IMR-90 (cell line): Measurements from ENCODE around the gene EGFR. TPM values are rescaled to one million over a fixed set of nuclear protein-coding genes. Genes with fewer than 3 reads are reported as not detected.

Experiments
- ATAC-seq: fragments of 200-7000 bp; cut with Tn5 transposase; 2 replicates; pipeline ENCODE4 v1.9.1; 2020; ENCODE audit warnings: low read depth, mild to moderate bottlenecking, moderate library complexity
- BruUV-seq: library from RNA; stranded (reverse); fragments of 400-500 nt; replicated peaks from 2 replicates; lab custom pipeline; 2021; lab: Mats Ljungman, UMichigan
- CTCF ChIA-PET: fragments of 300-600 bp; formaldehyde crosslinking; extraction: SDS; loops from one replicate; lab custom pipeline; 2021; ENCODE audit warnings: antibody characterized with exemption; lab: Yijun Ruan, JAX
- POLR2A ChIA-PET: fragments of 300-600 bp; sonication (Branson Sonifier 250); formaldehyde crosslinking; loops from one replicate; lab custom pipeline; 2022; ENCODE audit warnings: antibody characterized with exemption; ENCODE audit not compliant: unreplicated experiment; lab: Charles Lee
- DNase-seq: peaks from one replicate; pipeline ENCODE4 v3.0.0; 2013
- H2AFZ ChIP-seq: replicated peaks from 2 replicates; pipeline ENCODE3; 2013; ENCODE audit warnings: low read length, mild to moderate bottlenecking; ENCODE audit not compliant: poor library complexity
- H2AK5ac ChIP-seq: 2 replicates; pipeline ENCODE4 v1.6.1; 2013; ENCODE audit warnings: low read depth, low read length, inconsistent platforms
- H2AK9ac ChIP-seq: replicated peaks from 2 replicates; pipeline ENCODE3; 2013; ENCODE audit warnings: mild to moderate bottlenecking, low read depth, low read length, moderate library complexity; ENCODE audit not compliant: poor library complexity
- H2BK120ac ChIP-seq: 2 replicates; pipeline ENCODE4 v1.6.1; 2013; ENCODE audit warnings: low read depth, low read length, inconsistent platforms
- H2BK15ac ChIP-seq: 3 replicates; pipeline ENCODE4 v1.6.1; 2013; ENCODE audit warnings: low read depth, low read length, inconsistent platforms
- H2BK20ac ChIP-seq: 2 replicates; pipeline ENCODE4 v1.6.1; 2013; ENCODE audit warnings: low read depth, mild to moderate bottlenecking, inconsistent platforms, low read length, moderate library complexity
- H2BK5ac ChIP-seq: 2 replicates; pipeline ENCODE4 v1.6.1; 2013; ENCODE audit warnings: mild to moderate bottlenecking, low read depth, low read length, inconsistent platforms; ENCODE audit not compliant: poor library complexity, severe bottlenecking
- H3K14ac ChIP-seq: replicated peaks from 2 replicates; pipeline ENCODE4 v1.6.1; 2013; ENCODE audit warnings: low read depth, low read length, inconsistent platforms
- H3K18ac ChIP-seq: 2 replicates; pipeline ENCODE4 v1.6.1; 2013; ENCODE audit warnings: low read depth, low read length, control low read depth
- H3K23ac ChIP-seq: 2 replicates; pipeline ENCODE4 v1.6.1; 2013; ENCODE audit warnings: low read depth, low read length, inconsistent platforms
- H3K27ac ChIP-seq: 2 replicates; pipeline ENCODE4 v1.5.1; 2013; ENCODE audit warnings: mild to moderate bottlenecking, control low read depth, low read length; ENCODE audit not compliant: insufficient read depth
- H3K27me3 ChIP-seq: 2 replicates; pipeline ENCODE4 v1.6.1; 2013; ENCODE audit warnings: low read length; ENCODE audit not compliant: control insufficient read depth, insufficient read depth
- H3K36me3 ChIP-seq: 2 replicates; pipeline ENCODE4 v1.6.1; 2013; ENCODE audit warnings: low read length, mixed read lengths; ENCODE audit not compliant: control insufficient read depth, insufficient read depth
- H3K4ac ChIP-seq: 2 replicates; pipeline ENCODE4 v1.6.1; 2013; ENCODE audit warnings: low read depth, low read length, inconsistent platforms
- H3K4me1 ChIP-seq: 2 replicates; pipeline ENCODE4 v1.6.1; 2013; ENCODE audit warnings: low read length, mixed read lengths; ENCODE audit not compliant: control insufficient read depth, insufficient read depth
- H3K4me2 ChIP-seq: 2 replicates; pipeline ENCODE4 v1.6.1; 2013; ENCODE audit warnings: low read depth, mild to moderate bottlenecking, control low read depth, low read length, moderate library complexity
- H3K4me3 ChIP-seq: 2 replicates; pipeline ENCODE4 v1.5.1; 2013; ENCODE audit warnings: low read depth, mild to moderate bottlenecking, control low read depth, low read length, moderate library complexity; ENCODE audit not compliant: insufficient read depth
- H3K56ac ChIP-seq: 2 replicates; pipeline ENCODE4 v1.6.1; 2013; ENCODE audit warnings: low read length, inconsistent platforms; ENCODE audit not compliant: insufficient read depth; ENCODE audit errors: extremely low read depth
- H3K79me1 ChIP-seq, 2 experiments: 2 replicates each; pipeline ENCODE4 v1.6.1; 2013; ENCODE audit warnings: low read length in 2 of 2, inconsistent platforms in 1 of 2, low read depth in 1 of 2
- H3K9ac ChIP-seq: 2 replicates; pipeline ENCODE4 v1.6.1; 2013; ENCODE audit warnings: low read depth, low read length, control low read depth
- H3K9me1 ChIP-seq: 2 replicates; pipeline ENCODE4 v1.6.1; 2013; ENCODE audit warnings: low read length, inconsistent platforms; ENCODE audit not compliant: insufficient read depth
- H3K9me3 ChIP-seq: 2 replicates; pipeline ENCODE4 v1.6.1; 2013; ENCODE audit warnings: low read length; ENCODE audit not compliant: control insufficient read depth, insufficient read depth
- H4K20me1 ChIP-seq: 2 replicates; pipeline ENCODE4 v1.6.1; 2013; ENCODE audit warnings: low read length, inconsistent platforms; ENCODE audit not compliant: insufficient read depth
- H4K5ac ChIP-seq: 2 replicates; pipeline ENCODE4 v1.6.1; 2013; ENCODE audit warnings: mild to moderate bottlenecking, low read depth, low read length, control low read depth
- H4K8ac ChIP-seq, 2 experiments: 2 replicates each; pipeline ENCODE4 v1.6.1; 2013; ENCODE audit warnings: low read depth in 2 of 2, low read length in 2 of 2, control low read depth in 1 of 2, inconsistent platforms in 1 of 2
- H4K91ac ChIP-seq: 2 replicates; pipeline ENCODE4 v1.6.1; 2013; ENCODE audit warnings: low read depth, low read length, inconsistent platforms; ENCODE audit not compliant: insufficient read depth
- BHLHE40 ChIP-seq: fragments of 150-350 bp; IDR thresholded peaks from 2 replicates; pipeline ENCODE4 v1.6.1; 2016; ENCODE audit warnings: mild to moderate bottlenecking, low read depth, low read length
- CEBPB ChIP-seq: IDR thresholded peaks from 2 replicates; pipeline ENCODE4 v1.6.1; 2012; ENCODE audit warnings: low read depth, low read length, improper control_type of control experiment
- CHD1 ChIP-seq: IDR thresholded peaks from 2 replicates; pipeline ENCODE4 v1.6.1; 2012; ENCODE audit warnings: low read depth, low read length, improper control_type of control experiment
- FOS ChIP-seq: fragments of 150-350 bp; IDR thresholded peaks from 2 replicates; pipeline ENCODE4 v1.6.1; 2016; ENCODE audit warnings: low read depth, low read length
- NFE2L2 ChIP-seq: fragments of 150-350 bp; IDR thresholded peaks from 2 replicates; pipeline ENCODE4 v1.6.1; 2016; ENCODE audit warnings: low read depth, mild to moderate bottlenecking, low read length
- RCOR1 ChIP-seq: IDR thresholded peaks from 2 replicates; pipeline ENCODE4 v1.6.1; 2012; ENCODE audit warnings: mild to moderate bottlenecking, low read length, improper control_type of control experiment; ENCODE audit not compliant: insufficient replicate concordance
- RFX5 ChIP-seq: IDR thresholded peaks from 2 replicates; pipeline ENCODE4 v1.8.0; 2012; ENCODE audit warnings: low read depth, mild to moderate bottlenecking, low read length, moderate library complexity
- WGBS, 2 experiments: methylation state at CpG; one replicate each; pipeline versions ENCODE4 v1.1.5 to v1.1.7; 2013; ENCODE audit warnings: missing lambda C conversion rate in 2 of 2; ENCODE audit not compliant: insufficient read length in 1 of 2; ENCODE audit errors: extremely low coverage in 2 of 2; 5-methylcytosine and 5-hydroxymethylcytosine counted together
- dilution Hi-C: fragments of 300-500 bp; cut with HindIII; formaldehyde crosslinking; loops from one replicate; pipeline ENCODE4 v1.14.3; 2018; ENCODE audit warnings: low sequenced_read_pairs; ENCODE audit not compliant: unreplicated experiment
- in situ Hi-C: fragments of 300-500 bp; cut with MboI; formaldehyde crosslinking; loops from 3 replicates; pipeline ENCODE4 v1.14.3; 2019; ENCODE audit warnings: low sequenced_read_pairs, inconsistent platforms, mixed read lengths
- intact Hi-C: fragments of 100-400 bp; cut with micrococcal nuclease; formaldehyde crosslinking; loops from 2 replicates; pipeline ENCODE4 v1.10.0; 2022
- polyA plus RNA-seq, 3 experiments: library from polyadenylated mRNA; depleted of rRNA; stranded (reverse); fragments of >200 nt; gene quantifications; 2 replicates each; pipeline ENCODE4 v1.2.3, GENCODE V29; 2012; ENCODE audit warnings: low replicate concordance in 1 of 3
- total RNA-seq: library from RNA; depleted of rRNA; stranded (reverse); fragments of >200 nt; gene quantifications from 2 replicates; pipeline ENCODE4 v1.2.3, GENCODE V29; 2012

Gene EGFR
- total and polyA plus RNA-seq, 2 of the 4 experiments (the other 2 are of a cell fraction) = 36.9 to 60.4 TPM

DNA sequence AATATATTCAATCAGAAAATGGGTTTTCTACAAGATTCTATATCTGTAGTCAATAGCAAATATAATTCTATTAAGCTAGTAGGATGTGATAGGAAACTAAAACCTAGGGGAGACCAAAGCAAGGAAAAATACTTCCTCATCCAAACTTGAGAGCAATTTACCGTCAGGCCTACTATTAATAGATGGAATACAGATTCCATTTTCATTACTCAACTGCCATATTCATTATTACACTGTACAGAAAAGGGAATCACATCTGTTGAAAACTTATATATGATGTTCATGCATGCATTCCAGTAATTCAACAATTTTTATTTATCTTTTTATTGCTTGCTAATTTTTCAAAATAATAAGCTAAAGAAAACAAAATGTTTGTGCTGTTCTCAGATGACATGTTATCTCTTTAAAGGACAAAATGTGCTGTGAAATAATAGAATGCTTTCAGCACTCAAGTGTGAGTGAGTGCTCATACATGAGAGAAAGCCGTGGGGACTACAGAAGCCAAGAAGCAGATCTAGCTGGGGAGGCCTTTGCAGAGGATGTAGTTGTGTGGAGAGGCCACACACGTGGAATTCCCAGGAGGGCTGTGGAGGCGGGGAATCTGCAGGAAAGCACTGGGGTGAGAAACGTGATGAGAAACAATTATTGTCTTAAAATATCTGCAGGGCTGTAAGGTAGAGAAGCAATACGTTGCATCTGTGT is 110.0 kb downstream of the EGFR start:
- Histone ChIP-seq H2BK15ac (peak overlapping the region; percentile 74), H3K4me3 (no peak overlapping the region), H3K27me3 (no peaks in the 10 kb centered on the region), H2AK9ac (no peak overlapping the region), H3K4me2 (peak overlapping the region; percentile 3; the same call in 1 of the 2 replicates), H3K9me3 (no peaks in the 10 kb centered on the region), H3K36me3 (peaks cover 7% of the 10 kb centered on the region), H3K56ac (peak overlapping the region; percentile 47), H2AK5ac (peak overlapping the region; percentile 86; the same call in 1 of the 2 replicates), H3K18ac (peak overlapping the region; percentile 80), H3K4me1 (peaks cover 58% of the 10 kb centered on the region), H3K9ac (peak overlapping the region; percentile 17; the same call in 1 of the 2 replicates), H4K91ac (peak overlapping the region; percentile 80), H3K27ac (peak overlapping the region; percentile 91), H2BK120ac (peak overlapping the region; percentile 96), H2AFZ (no peak overlapping the region), H3K4ac (peak overlapping the region; percentile 92), H4K8ac (peak overlapping the region; percentile 54 to 80), H4K5ac (peak overlapping the region; percentile 81), H2BK20ac (peak overlapping the region; percentile 93), H3K23ac (peak overlapping the region; percentile 96), H3K79me1 (peaks cover 21 to 74% of the 10 kb centered on the region in 2 experiments), H3K14ac (peak overlapping the region; percentile 80), H2BK5ac (peak overlapping the region; percentile 97), H3K9me1 (peaks cover 17% of the 10 kb centered on the region), H4K20me1 (no peaks in the 10 kb centered on the region)
- ChIA-PET CTCF (interaction anchor here (0.9 to 2.0 kb wide), 5 partner anchors 19 to 340 kb away, joined by 3 to 7 read pairs (median 3); no protein-coding TSS in a partner anchor), POLR2A (no interaction called here)
- TF ChIP-seq NFE2L2 (no peak), RFX5 (no peak), CEBPB (no peak), FOS (no peak), RCOR1 (no peak), BHLHE40 (0 out of 2 replicates have a peak, but pooled peaks have one; percentile 14), CHD1 (no peak)
- peak; percentile 63 for DNase-seq
- dilution Hi-C loops = no loop called here
- WGBS, 2 experiments = 12% methylated on average over 4 of the region's 6 CpGs; no CpG with 5 or more reads in 1 of the 2 experiments
- intact Hi-C loops = no loop called here
- BruUV-seq = no TSS peak
- in situ Hi-C loops = no loop called here
- no peak for ATAC-seq
